KOPT-K1 (cell line): ENCODE measurements around the gene FOXRED1.
"Not testable (repeated sequence)": the region's sequence is repeated elsewhere in the genome, so short reads cannot be mapped to it uniquely, and the experiment has no call there.

Experiments
- H3K27ac ChIP-seq: fragments of 200-600 bp; sonication (generic); 2 replicates; pipeline ENCODE4 v1.5.1; 2016; ENCODE audit warnings: antibody characterized with exemption, mild to moderate bottlenecking, low read depth, low read length; ENCODE audit not compliant: poor library complexity, severe bottlenecking
- H3K36me3 ChIP-seq: fragments of 200-600 bp; sonication (generic); 2 replicates; pipeline ENCODE4 v1.5.1; 2017; ENCODE audit warnings: antibody characterized with exemption, mild to moderate bottlenecking, low read length, moderate library complexity; ENCODE audit not compliant: insufficient read depth
- H3K9me3 ChIP-seq: fragments of 200-600 bp; sonication (generic); 2 replicates; pipeline ENCODE4 v1.5.1; 2017; ENCODE audit warnings: antibody characterized with exemption, low read length, mild to moderate bottlenecking; ENCODE audit not compliant: insufficient read depth, poor library complexity, severe bottlenecking

The FOXRED1 gene

GRCh38 chr11:126268708-126269579 is at the start of gene FOXRED1, which contains the start of gene SRPRA:
TSS of gene FOXRED1 (plus strand) at chr11:126269154. CDS start at chr11:126269207, 53 bp downstream.
TSS of gene SRPRA (minus strand) at chr11:126268895. CDS start at chr11:126268804, 91 bp downstream.
- H3K9me3 ChIP-seq: no peaks in the 10 kb centered on the region
- peaks cover 67% of the 10 kb centered on the region for H3K36me3 ChIP-seq
- peak within 1 kb of the TSS; percentile 82 for H3K27ac ChIP-seq

DNA sequence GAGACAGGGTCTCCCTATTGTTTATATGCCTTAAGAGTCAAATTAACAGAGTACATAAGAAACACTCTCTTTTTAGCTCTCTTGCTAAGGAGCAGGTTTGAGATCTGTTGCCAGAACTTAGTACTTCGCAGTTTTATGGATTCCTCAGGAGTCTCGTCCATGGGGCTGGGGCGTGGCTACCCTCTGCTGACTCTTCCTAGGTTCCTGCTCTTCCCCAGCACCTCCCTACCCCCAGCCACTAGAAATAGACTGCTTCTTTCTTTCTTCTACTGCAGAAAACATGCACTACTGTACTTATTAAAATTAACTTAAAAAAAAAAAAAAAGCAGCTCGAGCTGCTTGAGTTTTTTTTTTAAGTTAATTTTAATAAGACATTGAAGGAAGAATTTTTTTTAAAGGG is 49.4 kb upstream of the FOXRED1 start:
- H3K36me3 ChIP-seq: no peaks in the 10 kb centered on the region
- no peaks in the 10 kb centered on the region for H3K9me3 ChIP-seq
- H3K27ac ChIP-seq: no peak overlapping the region

GRCh38 chr11:126224647-126225294 is 44.2 kb upstream of the FOXRED1 start:
- Histone ChIP-seq H3K27ac (no peak overlapping the region), H3K36me3 (no peaks in the 10 kb centered on the region; the same call in 1 of the 2 replicates), H3K9me3 (peaks cover 15% of the 10 kb centered on the region)

GRCh38 chr11:126225295-126225665 is 43.7 kb upstream of the FOXRED1 start:
- H3K9me3 ChIP-seq: peaks cover 15% of the 10 kb centered on the region
- no peak overlapping the region for H3K27ac ChIP-seq
- H3K36me3 ChIP-seq: no peaks in the 10 kb centered on the region; the same call in 1 of the 2 replicates

GRCh38 chr11:126226334-126227084 is 42.4 kb upstream of the FOXRED1 start:
- H3K9me3 ChIP-seq: peaks cover 15% of the 10 kb centered on the region
- no peaks in the 10 kb centered on the region; the same call in none of the 2 replicates for H3K36me3 ChIP-seq
- no peak overlapping the region for H3K27ac ChIP-seq

DNA sequence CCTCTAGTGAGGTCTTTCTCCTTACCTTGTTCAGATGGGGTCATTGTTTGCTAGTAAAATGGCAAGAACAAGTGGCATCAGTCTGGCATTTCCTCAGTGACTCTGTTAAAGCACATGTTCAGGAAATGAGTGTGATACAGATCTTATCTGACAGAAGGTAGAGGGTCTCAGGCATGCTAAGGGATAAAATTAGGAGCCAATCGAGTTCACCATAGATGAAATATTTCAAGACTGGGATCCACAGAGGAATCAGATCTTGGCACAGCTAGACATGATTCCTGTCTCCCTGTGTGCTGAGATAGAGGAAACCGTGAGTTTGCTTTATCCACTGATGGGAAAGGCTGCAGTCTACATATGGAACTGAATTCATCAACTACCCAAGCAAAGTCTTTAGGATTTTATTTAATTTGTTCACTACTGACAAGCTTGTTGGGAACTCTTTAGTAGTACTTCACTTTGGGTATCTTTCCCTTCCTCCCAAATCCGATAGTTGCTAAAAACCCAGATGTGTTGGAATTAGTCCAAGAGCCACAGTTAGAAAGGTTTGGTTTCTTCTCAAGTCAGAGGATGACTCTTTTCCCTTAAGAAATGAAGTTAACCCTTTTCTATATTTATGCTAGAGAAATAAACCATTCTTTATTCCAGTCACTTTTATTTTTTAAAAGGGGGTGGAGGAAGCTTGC is 39.0 kb upstream of the FOXRED1 start:
- Histone ChIP-seq H3K9me3 (peaks cover 14% of the 10 kb centered on the region), H3K27ac (no peak overlapping the region), H3K36me3 (peaks cover 3% of the 10 kb centered on the region)

GRCh38 chr11:126231725-126232459 is 37.1 kb upstream of the FOXRED1 start:
- no peak overlapping the region for H3K27ac ChIP-seq
- no peaks in the 10 kb centered on the region for H3K9me3 ChIP-seq
- peaks cover 16% of the 10 kb centered on the region for H3K36me3 ChIP-seq

GRCh38 chr11:126232683-126233082 is 36.3 kb upstream of the FOXRED1 start:
- Histone ChIP-seq H3K27ac (no peak overlapping the region), H3K36me3 (peaks cover 16% of the 10 kb centered on the region), H3K9me3 (no peaks in the 10 kb centered on the region)

- Histone ChIP-seq H3K27ac (no peak overlapping the region), H3K9me3 (no peaks in the 10 kb centered on the region), H3K36me3 (peaks cover 22% of the 10 kb centered on the region)
Observed at GRCh38 chr11:126233391-126233790, 35.6 kb upstream of the FOXRED1 start.

- Histone ChIP-seq H3K36me3 (peaks cover 72% of the 10 kb centered on the region), H3K9me3 (no peaks in the 10 kb centered on the region), H3K27ac (no peak overlapping the region)
Observed at GRCh38 chr11:126246636-126247035, 22.3 kb upstream of the FOXRED1 start.

- H3K36me3 ChIP-seq: peaks cover 86% of the 10 kb centered on the region
- H3K27ac ChIP-seq: no peak overlapping the region
- H3K9me3 ChIP-seq: no peaks in the 10 kb centered on the region
Observed at GRCh38 chr11:126253265-126253664, 15.7 kb upstream of the FOXRED1 start.

DNA sequence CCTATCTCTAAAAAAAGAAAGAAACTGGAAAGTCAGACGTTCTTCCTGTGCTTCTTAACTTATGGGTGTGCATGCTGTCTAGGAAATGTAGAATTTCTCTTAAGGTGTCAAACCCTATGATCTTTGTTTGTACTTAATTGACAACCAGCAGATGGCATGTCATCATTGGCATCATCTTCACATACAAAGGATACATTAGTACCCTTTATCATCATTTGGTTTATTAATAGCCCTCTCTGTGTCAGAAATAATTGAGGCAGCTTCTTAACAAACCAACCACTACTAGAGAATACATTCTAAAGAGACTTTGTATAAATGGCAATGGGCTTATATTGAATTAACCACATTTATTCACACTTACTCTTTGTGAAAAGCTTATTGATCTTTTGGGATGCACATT is 14.1 kb upstream of the FOXRED1 start:
- peaks cover 87% of the 10 kb centered on the region for H3K36me3 ChIP-seq
- H3K9me3 ChIP-seq: no peaks in the 10 kb centered on the region
- H3K27ac ChIP-seq: no peak overlapping the region

DNA sequence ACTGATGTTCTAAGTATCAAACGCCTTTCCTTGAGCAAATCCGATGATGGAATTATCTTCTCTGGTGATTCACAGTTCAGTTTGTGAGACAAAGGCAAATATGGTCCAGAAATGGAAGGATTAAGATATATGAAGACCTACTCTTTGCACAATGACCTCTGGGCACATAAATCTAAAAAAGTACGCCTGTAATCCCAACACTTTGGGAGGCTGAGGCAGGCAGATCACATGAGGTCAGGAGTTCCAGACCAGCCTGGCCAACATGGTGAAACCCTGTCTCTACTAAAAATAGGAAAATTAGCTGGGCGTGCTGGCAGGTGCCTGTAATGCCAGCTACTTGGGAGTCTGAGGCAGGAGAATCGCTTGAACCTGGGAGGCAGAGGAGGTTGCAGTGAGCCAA is 13.4 kb upstream of the FOXRED1 start:
- H3K27ac ChIP-seq, H3K9me3 ChIP-seq: not testable (repeated sequence)
- H3K36me3 ChIP-seq: peaks cover 89% of the 10 kb centered on the region

GRCh38 chr11:126256216-126256615 is 12.7 kb upstream of the FOXRED1 start:
- Histone ChIP-seq H3K9me3 (no peaks in the 10 kb centered on the region), H3K36me3 (peaks cover 89% of the 10 kb centered on the region), H3K27ac (no peak overlapping the region)
